GM12878 (cell line): ENCODE data around the gene TOR1B. TPM values are rescaled to one million over a fixed set of nuclear protein-coding genes. Genes with fewer than 3 reads are reported as not detected.
A peak's percentile ranks its signal among the peaks of the same experiment; 100 is the strongest.

Experiments used
- ASH2L ChIP-seq: fragments of 300-600, 200-600 bp; sonication (generic); IDR thresholded peaks from 2 replicates; pipeline ENCODE4 v1.6.1; 2017; ENCODE audit warnings: low read depth, mild to moderate bottlenecking, borderline replicate concordance
- BMI1 ChIP-seq: fragments of 450-650 bp; IDR thresholded peaks from 2 replicates; pipeline ENCODE4 v1.6.1; 2016; ENCODE audit warnings: mild to moderate bottlenecking, moderate library complexity, borderline replicate concordance
- CEBPB ChIP-seq, 2 experiments: fragments of 150-350 bp in 1 of 2; IDR thresholded peaks; 2 replicates each; pipeline ENCODE4 v1.6.1; 2012 to 2014; ENCODE audit warnings: low read depth in 2 of 2, low read length in 2 of 2, borderline replicate concordance in 1 of 2, inconsistent platforms in 1 of 2
- CREM ChIP-seq: IDR thresholded peaks from 2 replicates; pipeline ENCODE4 v1.6.1; 2014; ENCODE audit warnings: antibody characterized with exemption, low read depth
- EED ChIP-seq: sonication (generic); IDR thresholded peaks from 2 replicates; pipeline ENCODE4 v1.6.1; 2016; ENCODE audit warnings: antibody characterized with exemption, low read depth
- EP300 ChIP-seq, 2 experiments: fragments of 150-350 bp in 1 of 2; IDR thresholded peaks; 2 replicates each; pipeline ENCODE4 v1.6.1; 2011 to 2012; ENCODE audit warnings: low read depth in 2 of 2, low read length in 2 of 2, borderline replicate concordance in 1 of 2, improper control_type of control experiment in 1 of 2, inconsistent platforms in 1 of 2; ENCODE audit not compliant: control insufficient read depth in 1 of 2
- FOS ChIP-seq: IDR thresholded peaks from 3 replicates; pipeline ENCODE4 v1.6.1; 2011; ENCODE audit warnings: borderline replicate concordance; ENCODE audit not compliant: insufficient read length; ENCODE audit errors: extremely low read depth
- FOXM1 ChIP-seq: IDR thresholded peaks from 2 replicates; pipeline ENCODE4 v1.6.1; 2012; ENCODE audit warnings: low read depth, mild to moderate bottlenecking, inconsistent platforms, low read length, moderate library complexity
- MTA3 ChIP-seq: IDR thresholded peaks from 2 replicates; pipeline ENCODE4 v1.6.1; 2012; ENCODE audit warnings: low read length, inconsistent platforms, borderline replicate concordance
- MYC ChIP-seq: IDR thresholded peaks from 2 replicates; pipeline ENCODE4 v1.6.1; 2011; ENCODE audit warnings: mild to moderate bottlenecking, low read length, moderate library complexity, inconsistent platforms; ENCODE audit not compliant: insufficient read depth, insufficient replicate concordance, insufficient read length, severe bottlenecking
- PAX8 ChIP-seq: fragments of 450-650 bp; IDR thresholded peaks from 2 replicates; pipeline ENCODE4 v1.6.1; 2017; ENCODE audit warnings: mild to moderate bottlenecking, moderate library complexity
- RBBP5 ChIP-seq: fragments of 200-600 bp; sonication (generic); conservative IDR thresholded peaks from 2 replicates; pipeline ENCODE4 v1.6.1; 2016
- RELA ChIP-seq: fragments of 450-650 bp; IDR thresholded peaks from 2 replicates; pipeline ENCODE4 v1.8.0; 2014; ENCODE audit warnings: borderline replicate concordance; ENCODE audit not compliant: partially characterized antibody
- RUNX3 ChIP-seq: IDR thresholded peaks from 2 replicates; pipeline ENCODE4 v1.6.1; 2012; ENCODE audit warnings: low read length, inconsistent platforms
- TCF12 ChIP-seq: IDR thresholded peaks from 2 replicates; pipeline ENCODE4 v1.6.1; 2011; ENCODE audit warnings: low read depth, mild to moderate bottlenecking, low read length
- WRNIP1 ChIP-seq: IDR thresholded peaks from 2 replicates; pipeline ENCODE4 v1.6.1; 2011; ENCODE audit warnings: low read depth, low read length, improper control_type of control experiment, borderline replicate concordance
- polyA plus RNA-seq, 11 experiments: library from polyadenylated mRNA; depleted of rRNA in 4 of 11; unstranded in 6 of 11; stranded (reverse) in 5 of 11; fragments of >200 nt; fragmentation: Nextera tagmentation in 4 of 11; fragmentation: Illumina TruSeq in 1 of 11; extraction: Ambion mirVana in 4 of 11; extraction: Trizol in 1 of 11; gene quantifications; 1 replicate in 1 of 11; 2 replicates in 10 of 11; pipeline versions ENCODE4 v1.2.1 to v1.2.3, GENCODE V29; 2011 to 2016; ENCODE audit warnings: inconsistent platforms in 2 of 11, missing spikeins in 2 of 11, low read depth in 1 of 11
- total RNA-seq, 4 experiments: library from RNA; depleted of rRNA in 3 of 4; stranded (reverse); fragments of >200 nt in 3 of 4; fragmentation: Illumina TruSeq in 1 of 4; extraction: Trizol in 1 of 4; gene quantifications; 2 replicates each; pipeline versions ENCODE4 v1.2.1 to v1.2.3, GENCODE V29; 2013 to 2021
- TF ChIP-seq, protein P1 (sequence below): fragments of 450-650 bp; IDR thresholded peaks from 2 replicates; pipeline ENCODE4 v1.6.1; 2017; ENCODE audit warnings: antibody characterized with exemption, mild to moderate bottlenecking, moderate library complexity
- TF ChIP-seq, protein P2 (sequence below): fragments of 450-650 bp; IDR thresholded peaks from 2 replicates; pipeline ENCODE4 v1.6.1; 2017; ENCODE audit warnings: mild to moderate bottlenecking, moderate library complexity
- TF ChIP-seq, protein P3 (sequence below): IDR thresholded peaks from 2 replicates; pipeline ENCODE4 v1.6.1; 2012; ENCODE audit warnings: mild to moderate bottlenecking, low read depth, low read length

The TOR1B gene
- total and polyA plus RNA-seq, 10 of the 15 experiments (the other 5 are each of a cell fraction or from before 2014, with no cell fraction given) = 1.8 to 17.5 (median 9.9) TPM

DNA sequence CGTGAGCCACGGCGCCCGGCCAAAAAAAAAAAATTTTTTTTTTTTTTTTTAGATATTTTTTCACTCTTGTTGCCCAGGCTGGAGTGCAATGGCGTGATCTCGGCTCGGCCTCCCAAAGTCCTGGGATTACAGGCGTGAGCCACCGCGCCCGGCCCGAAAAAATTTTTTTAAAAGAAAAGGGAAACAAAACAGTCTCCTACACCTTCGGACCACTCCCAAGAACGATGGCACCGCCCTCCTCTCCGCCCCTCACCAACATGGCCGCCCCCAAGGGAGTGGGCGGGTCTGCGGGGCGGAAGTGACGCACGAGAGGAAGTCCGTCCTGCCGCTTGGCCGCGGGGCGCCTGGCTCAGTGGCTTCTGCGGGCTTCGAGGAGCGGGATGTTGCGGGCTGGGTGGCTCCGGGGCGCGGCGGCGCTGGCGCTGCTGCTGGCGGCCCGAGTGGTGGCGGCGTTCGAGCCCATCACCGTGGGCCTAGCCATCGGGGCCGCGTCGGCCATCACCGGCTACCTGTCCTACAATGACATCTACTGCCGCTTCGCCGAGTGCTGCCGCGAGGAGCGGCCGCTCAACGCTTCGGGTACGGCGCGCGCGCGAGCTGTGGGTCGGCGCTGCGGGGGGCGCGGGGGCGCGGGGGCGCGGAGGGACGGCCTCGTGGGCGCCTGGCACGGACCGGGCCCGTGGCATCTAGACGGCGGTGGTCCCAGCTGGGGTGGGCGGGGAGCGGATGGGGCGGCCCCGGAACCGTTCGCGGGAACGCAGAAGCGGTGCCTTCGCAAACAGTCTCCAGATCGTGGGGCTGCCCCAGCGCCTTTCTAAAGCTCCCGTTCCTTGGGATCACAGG is at the start of gene TOR1B (continued):
- TF ChIP-seq WRNIP1 = no peak
- TF ChIP-seq, protein P1, sequence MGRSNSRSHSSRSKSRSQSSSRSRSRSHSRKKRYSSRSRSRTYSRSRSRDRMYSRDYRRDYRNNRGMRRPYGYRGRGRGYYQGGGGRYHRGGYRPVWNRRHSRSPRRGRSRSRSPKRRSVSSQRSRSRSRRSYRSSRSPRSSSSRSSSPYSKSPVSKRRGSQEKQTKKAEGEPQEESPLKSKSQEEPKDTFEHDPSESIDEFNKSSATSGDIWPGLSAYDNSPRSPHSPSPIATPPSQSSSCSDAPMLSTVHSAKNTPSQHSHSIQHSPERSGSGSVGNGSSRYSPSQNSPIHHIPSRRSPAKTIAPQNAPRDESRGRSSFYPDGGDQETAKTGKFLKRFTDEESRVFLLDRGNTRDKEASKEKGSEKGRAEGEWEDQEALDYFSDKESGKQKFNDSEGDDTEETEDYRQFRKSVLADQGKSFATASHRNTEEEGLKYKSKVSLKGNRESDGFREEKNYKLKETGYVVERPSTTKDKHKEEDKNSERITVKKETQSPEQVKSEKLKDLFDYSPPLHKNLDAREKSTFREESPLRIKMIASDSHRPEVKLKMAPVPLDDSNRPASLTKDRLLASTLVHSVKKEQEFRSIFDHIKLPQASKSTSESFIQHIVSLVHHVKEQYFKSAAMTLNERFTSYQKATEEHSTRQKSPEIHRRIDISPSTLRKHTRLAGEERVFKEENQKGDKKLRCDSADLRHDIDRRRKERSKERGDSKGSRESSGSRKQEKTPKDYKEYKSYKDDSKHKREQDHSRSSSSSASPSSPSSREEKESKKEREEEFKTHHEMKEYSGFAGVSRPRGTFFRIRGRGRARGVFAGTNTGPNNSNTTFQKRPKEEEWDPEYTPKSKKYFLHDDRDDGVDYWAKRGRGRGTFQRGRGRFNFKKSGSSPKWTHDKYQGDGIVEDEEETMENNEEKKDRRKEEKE = no peak
- peak; percentile 95 for TF ChIP-seq CREM
- no peak for TF ChIP-seq RBBP5
- no peak for TF ChIP-seq EP300 (IDR thresholded peaks at IDR 0.05; ENCODE audit: borderline replicate concordance in 1 of 2, control insufficient read depth in 1 of 2, low read depth in 2 of 2, low read length in 2 of 2)
- TF ChIP-seq, protein P2, sequence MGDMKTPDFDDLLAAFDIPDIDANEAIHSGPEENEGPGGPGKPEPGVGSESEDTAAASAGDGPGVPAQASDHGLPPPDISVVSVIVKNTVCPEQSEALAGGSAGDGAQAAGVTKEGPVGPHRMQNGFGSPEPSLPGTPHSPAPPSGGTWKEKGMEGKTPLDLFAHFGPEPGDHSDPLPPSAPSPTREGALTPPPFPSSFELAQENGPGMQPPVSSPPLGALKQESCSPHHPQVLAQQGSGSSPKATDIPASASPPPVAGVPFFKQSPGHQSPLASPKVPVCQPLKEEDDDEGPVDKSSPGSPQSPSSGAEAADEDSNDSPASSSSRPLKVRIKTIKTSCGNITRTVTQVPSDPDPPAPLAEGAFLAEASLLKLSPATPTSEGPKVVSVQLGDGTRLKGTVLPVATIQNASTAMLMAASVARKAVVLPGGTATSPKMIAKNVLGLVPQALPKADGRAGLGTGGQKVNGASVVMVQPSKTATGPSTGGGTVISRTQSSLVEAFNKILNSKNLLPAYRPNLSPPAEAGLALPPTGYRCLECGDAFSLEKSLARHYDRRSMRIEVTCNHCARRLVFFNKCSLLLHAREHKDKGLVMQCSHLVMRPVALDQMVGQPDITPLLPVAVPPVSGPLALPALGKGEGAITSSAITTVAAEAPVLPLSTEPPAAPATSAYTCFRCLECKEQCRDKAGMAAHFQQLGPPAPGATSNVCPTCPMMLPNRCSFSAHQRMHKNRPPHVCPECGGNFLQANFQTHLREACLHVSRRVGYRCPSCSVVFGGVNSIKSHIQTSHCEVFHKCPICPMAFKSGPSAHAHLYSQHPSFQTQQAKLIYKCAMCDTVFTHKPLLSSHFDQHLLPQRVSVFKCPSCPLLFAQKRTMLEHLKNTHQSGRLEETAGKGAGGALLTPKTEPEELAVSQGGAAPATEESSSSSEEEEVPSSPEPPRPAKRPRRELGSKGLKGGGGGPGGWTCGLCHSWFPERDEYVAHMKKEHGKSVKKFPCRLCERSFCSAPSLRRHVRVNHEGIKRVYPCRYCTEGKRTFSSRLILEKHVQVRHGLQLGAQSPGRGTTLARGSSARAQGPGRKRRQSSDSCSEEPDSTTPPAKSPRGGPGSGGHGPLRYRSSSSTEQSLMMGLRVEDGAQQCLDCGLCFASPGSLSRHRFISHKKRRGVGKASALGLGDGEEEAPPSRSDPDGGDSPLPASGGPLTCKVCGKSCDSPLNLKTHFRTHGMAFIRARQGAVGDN = peak; percentile 71
- TF ChIP-seq CEBPB (IDR thresholded peaks at IDR 0.05; ENCODE audit: borderline replicate concordance in 1 of 2, low read depth in 2 of 2, low read length in 2 of 2) = no peak
- no peak for TF ChIP-seq FOXM1
- TF ChIP-seq, protein P3, sequence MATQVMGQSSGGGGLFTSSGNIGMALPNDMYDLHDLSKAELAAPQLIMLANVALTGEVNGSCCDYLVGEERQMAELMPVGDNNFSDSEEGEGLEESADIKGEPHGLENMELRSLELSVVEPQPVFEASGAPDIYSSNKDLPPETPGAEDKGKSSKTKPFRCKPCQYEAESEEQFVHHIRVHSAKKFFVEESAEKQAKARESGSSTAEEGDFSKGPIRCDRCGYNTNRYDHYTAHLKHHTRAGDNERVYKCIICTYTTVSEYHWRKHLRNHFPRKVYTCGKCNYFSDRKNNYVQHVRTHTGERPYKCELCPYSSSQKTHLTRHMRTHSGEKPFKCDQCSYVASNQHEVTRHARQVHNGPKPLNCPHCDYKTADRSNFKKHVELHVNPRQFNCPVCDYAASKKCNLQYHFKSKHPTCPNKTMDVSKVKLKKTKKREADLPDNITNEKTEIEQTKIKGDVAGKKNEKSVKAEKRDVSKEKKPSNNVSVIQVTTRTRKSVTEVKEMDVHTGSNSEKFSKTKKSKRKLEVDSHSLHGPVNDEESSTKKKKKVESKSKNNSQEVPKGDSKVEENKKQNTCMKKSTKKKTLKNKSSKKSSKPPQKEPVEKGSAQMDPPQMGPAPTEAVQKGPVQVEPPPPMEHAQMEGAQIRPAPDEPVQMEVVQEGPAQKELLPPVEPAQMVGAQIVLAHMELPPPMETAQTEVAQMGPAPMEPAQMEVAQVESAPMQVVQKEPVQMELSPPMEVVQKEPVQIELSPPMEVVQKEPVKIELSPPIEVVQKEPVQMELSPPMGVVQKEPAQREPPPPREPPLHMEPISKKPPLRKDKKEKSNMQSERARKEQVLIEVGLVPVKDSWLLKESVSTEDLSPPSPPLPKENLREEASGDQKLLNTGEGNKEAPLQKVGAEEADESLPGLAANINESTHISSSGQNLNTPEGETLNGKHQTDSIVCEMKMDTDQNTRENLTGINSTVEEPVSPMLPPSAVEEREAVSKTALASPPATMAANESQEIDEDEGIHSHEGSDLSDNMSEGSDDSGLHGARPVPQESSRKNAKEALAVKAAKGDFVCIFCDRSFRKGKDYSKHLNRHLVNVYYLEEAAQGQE = no peak
- TF ChIP-seq ASH2L = no peak
- TF ChIP-seq MTA3 = no peak
- TF ChIP-seq RUNX3 = peak; percentile 62
- no peak for TF ChIP-seq MYC
- no peak for TF ChIP-seq FOS
- TF ChIP-seq RELA = no peak
- TF ChIP-seq TCF12 = peak; percentile 15; the same call in 1 of the 2 replicates
- TF ChIP-seq BMI1 = no peak
- no peak for TF ChIP-seq EED
- no peak for TF ChIP-seq PAX8
